Activated CD4-positive, alpha-beta T cell treated with anti-CD3 and anti-CD28 coated beads, Interleukin-2, amount 10 ng/mL, durations not matched to agents 24 days and 14 days (primary cell): Measurements from ENCODE around the gene CMSS1. TPM values are rescaled to one million over a fixed set of nuclear protein-coding genes. Genes with fewer than 3 reads are reported as not detected.

Experiments
- DNase-seq: peaks from one replicate; pipeline ENCODE4 v3.0.0; 2022
- H3K27ac Mint-ChIP-seq: one replicate; pipeline ENCODE4 v1.8.0; 2022; ENCODE audit warnings: mild to moderate bottlenecking, mixed read lengths
- H3K27me3 Mint-ChIP-seq: one replicate; pipeline ENCODE4 v1.8.0; 2022; ENCODE audit warnings: mixed read lengths
- H3K36me3 Mint-ChIP-seq: one replicate; pipeline ENCODE4 v1.8.0; 2022; ENCODE audit warnings: low read depth, mild to moderate bottlenecking, mixed read lengths
- H3K4me1 Mint-ChIP-seq: one replicate; pipeline ENCODE4 v1.8.0; 2021; ENCODE audit warnings: mixed read lengths
- H3K4me3 Mint-ChIP-seq: one replicate; pipeline ENCODE4 v1.8.0; 2022; ENCODE audit warnings: mild to moderate bottlenecking, moderate library complexity, mixed read lengths
- H3K9me3 Mint-ChIP-seq: one replicate; pipeline ENCODE4 v1.8.0; 2021; ENCODE audit warnings: mixed read lengths
- intact Hi-C: fragments of 100-400 bp; cut with micrococcal nuclease; formaldehyde crosslinking; loops from one replicate; pipeline ENCODE4 v1.15.1; 2023
- total RNA-seq: library from RNA; stranded (reverse); gene quantifications from 2 replicates; pipeline ENCODE4 v1.2.3, GENCODE V29; 2022

Gene CMSS1
- total RNA-seq, 1 donor from 2014 or later: 126 TPM

DNA sequence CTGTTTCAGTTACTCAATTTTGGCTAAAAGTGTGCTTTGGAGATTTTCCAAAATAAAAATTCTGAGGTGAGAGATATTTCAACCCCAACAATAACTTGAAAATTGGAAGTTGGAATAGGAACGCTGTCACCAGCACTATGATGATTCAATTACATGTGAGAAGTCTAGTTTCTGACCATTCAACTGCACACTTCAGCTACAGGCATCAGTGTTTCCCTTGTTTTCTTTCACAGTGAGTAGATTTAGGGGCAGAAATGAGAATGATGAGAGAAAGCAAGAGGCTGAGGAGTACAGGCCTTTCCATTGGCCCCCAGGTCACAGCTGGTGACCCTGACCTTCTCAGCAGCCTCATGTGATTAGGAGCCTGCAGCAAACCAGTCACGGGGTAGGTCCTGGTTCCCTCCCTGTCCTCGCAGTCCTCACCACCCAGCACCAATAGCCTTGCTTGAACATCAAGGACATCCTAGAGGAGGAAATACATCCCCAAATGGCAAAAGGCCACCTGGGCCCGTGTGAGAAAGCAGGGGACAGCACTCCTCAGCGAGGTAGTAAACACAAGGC, 306.6 kb downstream of the CMSS1 start:
- H3K9me3 Mint-ChIP-seq: no peaks in the 10 kb centered on the region
- DNase-seq: no peak
- intact Hi-C loops: no loop called here
- no peaks in the 10 kb centered on the region for H3K4me1 Mint-ChIP-seq
- H3K4me3 Mint-ChIP-seq: no peak overlapping the region
- H3K36me3 Mint-ChIP-seq: peaks cover 1% of the 10 kb centered on the region
- no peaks in the 10 kb centered on the region for H3K27me3 Mint-ChIP-seq
- no peak overlapping the region for H3K27ac Mint-ChIP-seq

DNA sequence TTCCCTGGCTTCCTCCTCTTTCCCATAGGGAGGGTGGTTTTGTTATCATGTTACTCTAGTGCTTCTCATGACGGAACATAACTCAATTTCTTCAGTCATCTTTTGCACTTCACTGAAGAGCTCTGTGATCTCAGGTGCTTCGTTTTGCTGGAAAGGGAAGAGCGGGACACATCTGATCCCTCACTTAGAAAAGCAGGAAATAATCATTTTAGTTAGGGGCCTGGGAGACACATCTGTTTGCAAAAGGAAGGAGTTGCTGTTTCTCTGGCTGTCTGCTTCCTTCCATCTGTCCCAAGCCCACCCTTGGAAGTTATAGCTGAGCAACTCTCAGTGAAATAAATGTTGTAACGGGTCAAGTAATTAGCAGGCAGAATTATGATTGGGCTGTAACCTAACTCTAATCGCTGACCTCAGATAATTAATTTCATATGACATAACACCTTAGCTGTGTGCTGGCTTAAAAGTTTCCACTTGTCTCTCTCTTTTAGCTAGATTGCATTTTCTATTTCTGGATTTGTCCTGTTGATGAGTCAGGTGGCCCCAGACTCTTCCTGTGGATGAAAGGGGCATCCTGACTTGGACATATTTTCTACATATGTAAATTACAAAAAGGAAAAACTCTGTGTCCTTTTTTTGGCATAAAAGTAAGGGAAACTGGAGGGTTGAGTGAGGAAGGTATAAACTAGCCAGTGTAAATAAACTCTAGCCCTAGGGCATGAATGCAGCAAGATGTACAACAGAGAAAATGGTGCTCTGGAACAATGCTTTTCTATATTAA, 307.7 kb downstream of the CMSS1 start:
- no peak for DNase-seq
- peaks cover 2% of the 10 kb centered on the region for H3K4me1 Mint-ChIP-seq
- no peak overlapping the region for H3K4me3 Mint-ChIP-seq
- H3K27me3 Mint-ChIP-seq: no peaks in the 10 kb centered on the region
- H3K9me3 Mint-ChIP-seq: no peaks in the 10 kb centered on the region
- H3K36me3 Mint-ChIP-seq: peaks cover 1% of the 10 kb centered on the region
- H3K27ac Mint-ChIP-seq: no peak overlapping the region
- intact Hi-C loops: no loop called here

DNA sequence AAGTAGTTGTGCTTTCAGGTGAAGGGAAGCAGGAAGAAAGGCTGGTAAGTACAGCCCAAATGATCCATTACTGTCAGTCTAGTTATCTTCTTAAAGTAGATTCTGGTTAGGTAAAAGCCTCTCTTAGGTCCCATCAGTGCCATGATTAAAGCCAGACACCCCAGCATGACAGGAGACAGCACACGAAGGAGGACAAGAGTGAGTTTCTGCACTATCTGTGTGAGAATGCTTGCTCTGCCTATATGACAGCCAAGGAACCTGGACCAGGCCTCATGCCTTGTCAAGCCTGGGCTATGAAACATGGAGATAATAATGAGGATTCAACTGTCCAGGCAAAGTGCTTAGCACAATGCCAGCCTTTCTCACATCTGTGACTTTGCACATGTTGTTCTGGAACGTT, 310.1 kb downstream of the CMSS1 start:
- Mint-ChIP-seq H3K9me3 (no peaks in the 10 kb centered on the region), H3K4me1 (peaks cover 2% of the 10 kb centered on the region), H3K27me3 (no peaks in the 10 kb centered on the region), H3K36me3 (peaks cover 2% of the 10 kb centered on the region), H3K4me3 (no peak overlapping the region), H3K27ac (no peak overlapping the region)
- intact Hi-C loops: no loop called here
- DNase-seq: no peak

DNA sequence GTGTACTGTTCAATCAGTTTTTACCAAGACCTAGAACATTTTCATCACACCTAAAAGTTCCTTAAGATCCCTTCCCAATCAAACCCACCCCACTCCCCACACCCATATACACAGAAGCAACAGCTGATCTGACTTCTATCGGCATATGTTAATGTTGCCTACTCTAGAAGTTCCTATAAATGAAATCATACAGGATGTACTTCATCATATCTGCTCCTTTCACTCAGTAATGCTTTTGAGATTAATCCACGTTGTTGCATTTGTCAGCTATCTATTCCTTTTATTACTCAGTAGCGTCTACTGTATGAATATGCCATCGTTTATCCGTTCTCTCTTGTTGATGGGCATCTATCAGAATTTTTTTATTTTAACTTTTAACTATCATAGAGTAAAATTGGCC, 310.9 kb downstream of the CMSS1 start:
- H3K4me1 Mint-ChIP-seq: peaks cover 2% of the 10 kb centered on the region
- H3K36me3 Mint-ChIP-seq: peaks cover 2% of the 10 kb centered on the region
- no peak overlapping the region for H3K4me3 Mint-ChIP-seq
- H3K9me3 Mint-ChIP-seq: no peaks in the 10 kb centered on the region
- DNase-seq: no peak
- H3K27me3 Mint-ChIP-seq: no peaks in the 10 kb centered on the region
- no peak overlapping the region for H3K27ac Mint-ChIP-seq
- intact Hi-C loops: no loop called here

DNA sequence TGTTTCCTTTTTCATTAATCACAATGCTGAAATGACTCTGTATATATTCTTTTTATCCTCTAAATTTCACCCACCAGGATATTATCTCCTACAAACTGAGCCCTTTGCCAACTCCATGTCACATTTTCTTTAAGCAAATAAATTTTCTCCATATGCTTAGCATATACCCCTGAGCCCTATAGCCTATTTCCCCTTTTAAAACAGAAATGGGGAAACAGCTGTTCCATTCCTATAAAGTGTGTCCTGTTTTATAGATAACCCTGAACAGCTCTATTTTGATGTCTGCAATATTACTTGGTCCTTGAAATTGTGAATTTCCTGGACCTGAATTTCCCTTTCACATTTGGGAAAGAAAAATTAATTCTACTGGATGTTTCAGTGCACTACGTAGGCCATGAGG, 312.3 kb downstream of the CMSS1 start:
- no peak overlapping the region for H3K4me3 Mint-ChIP-seq
- intact Hi-C loops: no loop called here
- no peak overlapping the region for H3K27ac Mint-ChIP-seq
- H3K4me1 Mint-ChIP-seq: peaks cover 2% of the 10 kb centered on the region
- H3K36me3 Mint-ChIP-seq: peaks cover 2% of the 10 kb centered on the region
- no peak for DNase-seq
- no peaks in the 10 kb centered on the region for H3K9me3 Mint-ChIP-seq
- H3K27me3 Mint-ChIP-seq: no peaks in the 10 kb centered on the region

DNA sequence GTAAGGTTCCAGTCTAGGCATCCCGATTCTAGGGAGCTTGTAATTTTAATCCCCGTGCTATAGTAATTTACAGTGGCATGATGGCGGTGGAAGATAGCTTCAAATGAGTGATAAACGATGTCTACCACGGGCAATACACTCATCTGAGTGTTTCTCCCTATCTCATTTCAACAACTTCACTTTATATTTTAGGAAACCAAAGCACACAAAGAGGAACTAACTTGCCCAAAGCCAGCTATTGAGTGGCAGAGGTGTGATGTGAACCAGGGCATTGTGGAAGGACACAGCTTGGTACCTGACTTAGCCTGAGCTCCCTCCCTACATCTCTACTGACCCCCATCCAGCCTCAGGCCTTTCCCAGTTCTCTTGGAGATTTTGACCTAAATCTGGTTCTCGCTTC, 313.6 kb downstream of the CMSS1 start:
- H3K4me3 Mint-ChIP-seq: no peak overlapping the region

DNA sequence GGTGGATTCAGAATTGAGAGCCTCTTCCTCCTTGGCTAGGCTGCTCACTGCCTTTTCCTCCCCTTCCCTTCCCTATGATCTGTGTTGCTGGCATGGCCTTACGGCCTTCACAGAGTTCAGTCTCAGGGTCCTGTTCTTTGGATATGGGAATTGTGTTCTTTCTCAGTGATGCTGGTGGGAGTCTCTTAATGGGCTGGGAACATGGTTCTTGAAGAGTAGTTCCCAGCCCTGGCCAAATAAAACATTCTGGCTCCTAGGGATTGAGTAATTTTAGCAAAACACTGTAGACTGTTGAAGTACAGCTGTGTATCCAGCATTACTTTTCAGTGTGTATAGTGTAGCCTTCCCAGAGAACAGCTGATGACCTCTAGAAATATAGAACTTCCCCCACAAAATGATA, 319.3 kb downstream of the CMSS1 start:
- intact Hi-C loops: no loop called here
- no peak for DNase-seq
- peaks cover 3% of the 10 kb centered on the region for H3K4me1 Mint-ChIP-seq
- no peak overlapping the region for H3K27ac Mint-ChIP-seq
- H3K36me3 Mint-ChIP-seq: no peaks in the 10 kb centered on the region
- peaks cover 3% of the 10 kb centered on the region for H3K9me3 Mint-ChIP-seq
- no peaks in the 10 kb centered on the region for H3K27me3 Mint-ChIP-seq
- H3K4me3 Mint-ChIP-seq: no peak overlapping the region

More for the DNA sequence above, 313.6 kb downstream of the CMSS1 start:
- peaks cover 2% of the 10 kb centered on the region for H3K4me1 Mint-ChIP-seq
- H3K36me3 Mint-ChIP-seq: peaks cover 2% of the 10 kb centered on the region
- H3K27ac Mint-ChIP-seq: no peak overlapping the region
- no peaks in the 10 kb centered on the region for H3K9me3 Mint-ChIP-seq
- DNase-seq: no peak
- intact Hi-C loops: no loop called here
- no peaks in the 10 kb centered on the region for H3K27me3 Mint-ChIP-seq

DNA sequence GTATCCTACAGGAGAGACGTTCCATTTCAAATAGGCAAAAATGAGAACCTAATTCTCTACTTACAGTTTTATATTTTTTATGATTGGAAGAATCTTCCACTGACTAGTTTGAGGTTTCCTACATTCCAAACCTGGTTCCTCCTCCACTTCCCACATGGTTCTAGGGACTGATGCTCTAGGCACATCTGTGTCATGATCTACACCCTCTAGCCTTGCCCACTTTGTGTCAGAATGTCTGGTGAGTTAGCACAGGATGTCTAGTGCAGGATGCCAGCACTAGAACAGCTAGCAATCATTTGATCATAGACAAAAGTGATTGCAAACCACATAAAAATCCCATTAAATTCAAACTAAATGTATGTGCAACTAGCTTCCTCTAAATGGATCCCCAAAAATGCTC, 323.3 kb downstream of the CMSS1 start:
- no peak overlapping the region for H3K27ac Mint-ChIP-seq
- no peaks in the 10 kb centered on the region for H3K27me3 Mint-ChIP-seq
- intact Hi-C loops: no loop called here
- no peak for DNase-seq
- no peak overlapping the region for H3K4me3 Mint-ChIP-seq
- H3K4me1 Mint-ChIP-seq: peaks cover 14% of the 10 kb centered on the region
- H3K36me3 Mint-ChIP-seq: peaks cover 23% of the 10 kb centered on the region
- peaks cover 22% of the 10 kb centered on the region for H3K9me3 Mint-ChIP-seq

DNA sequence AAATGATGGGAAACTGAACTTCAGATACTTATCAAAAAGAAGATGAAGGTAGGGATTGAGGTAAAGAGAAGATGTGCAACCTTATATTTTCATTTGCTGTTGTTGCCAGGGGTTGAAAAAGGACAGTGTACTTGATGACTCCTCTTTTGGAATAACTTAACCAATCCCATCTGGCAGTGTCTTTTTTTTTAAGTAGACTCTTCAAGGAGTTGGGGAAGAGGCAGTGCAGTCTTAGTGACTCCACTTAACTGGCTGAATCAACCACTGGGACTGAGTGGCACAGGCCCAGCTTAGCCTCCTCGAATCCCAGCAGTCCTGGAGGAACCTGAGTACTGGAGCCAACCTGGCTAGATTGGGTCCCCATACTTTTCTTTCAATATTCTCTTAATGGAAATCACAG, 323.9 kb downstream of the CMSS1 start:
- peaks cover 25% of the 10 kb centered on the region for H3K36me3 Mint-ChIP-seq
- H3K4me3 Mint-ChIP-seq: no peak overlapping the region
- intact Hi-C loops: no loop called here
- H3K4me1 Mint-ChIP-seq: peaks cover 16% of the 10 kb centered on the region
- DNase-seq: no peak
- H3K27me3 Mint-ChIP-seq: no peaks in the 10 kb centered on the region
- H3K9me3 Mint-ChIP-seq: peaks cover 22% of the 10 kb centered on the region
- no peak overlapping the region for H3K27ac Mint-ChIP-seq

DNA sequence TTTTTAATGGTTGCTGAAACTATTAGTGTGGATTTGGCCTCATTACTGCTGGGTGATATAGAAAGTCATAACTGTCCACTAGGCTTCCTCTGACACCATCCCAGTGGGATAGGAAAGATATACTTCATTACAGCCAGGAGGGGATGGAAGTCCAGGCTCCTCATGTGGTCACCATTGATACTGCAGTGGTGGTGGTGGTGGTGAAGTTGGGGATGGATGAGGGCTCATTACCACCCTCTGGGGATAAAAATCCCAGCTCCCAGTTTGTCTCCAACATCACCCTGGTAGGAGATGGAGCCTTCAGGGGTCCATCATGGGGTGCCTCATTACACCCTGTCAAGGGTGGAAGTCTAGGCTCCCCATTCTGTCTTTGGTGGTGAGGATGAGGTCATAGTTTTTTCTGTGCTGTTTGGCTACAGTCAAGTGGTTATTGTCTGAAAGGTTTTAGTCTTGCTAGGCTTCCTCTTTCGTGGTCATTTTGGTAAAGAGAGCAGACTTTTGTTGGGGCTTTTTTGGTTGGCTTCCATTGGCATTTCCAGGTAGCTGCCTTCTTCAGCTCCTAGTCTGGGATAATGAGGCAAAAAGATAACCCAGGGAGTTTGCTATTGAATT, 326.7 kb downstream of the CMSS1 start:
- Mint-ChIP-seq H3K27ac (no peak overlapping the region), H3K4me3 (no peak overlapping the region), H3K27me3 (no peaks in the 10 kb centered on the region), H3K4me1 (peaks cover 18% of the 10 kb centered on the region), H3K9me3 (peaks cover 22% of the 10 kb centered on the region), H3K36me3 (peaks cover 38% of the 10 kb centered on the region)
- DNase-seq: peak; percentile 72
- intact Hi-C loops: no loop called here

DNA sequence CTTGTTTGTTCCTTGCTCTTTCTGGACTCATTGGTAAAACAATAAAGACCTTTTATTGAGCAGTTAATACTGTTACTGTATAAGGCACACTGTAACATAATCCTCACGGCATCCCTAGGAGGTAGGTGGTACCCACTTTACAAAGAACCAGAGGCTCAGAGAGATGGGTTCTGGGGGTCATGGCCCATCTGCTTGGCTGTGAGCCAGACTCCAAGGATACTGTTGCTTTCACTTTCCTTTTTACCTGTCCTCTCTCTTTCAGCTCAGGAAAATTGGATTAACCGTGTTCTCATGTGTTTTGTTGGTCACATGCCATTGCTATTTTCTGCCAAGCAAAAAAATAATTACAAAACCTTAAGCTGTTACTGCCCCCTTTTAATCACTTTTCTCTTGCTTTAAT, 331.5 kb downstream of the CMSS1 start:
- Mint-ChIP-seq H3K27me3 (no peaks in the 10 kb centered on the region), H3K4me3 (no peak overlapping the region), H3K27ac (no peak overlapping the region)

DNA sequence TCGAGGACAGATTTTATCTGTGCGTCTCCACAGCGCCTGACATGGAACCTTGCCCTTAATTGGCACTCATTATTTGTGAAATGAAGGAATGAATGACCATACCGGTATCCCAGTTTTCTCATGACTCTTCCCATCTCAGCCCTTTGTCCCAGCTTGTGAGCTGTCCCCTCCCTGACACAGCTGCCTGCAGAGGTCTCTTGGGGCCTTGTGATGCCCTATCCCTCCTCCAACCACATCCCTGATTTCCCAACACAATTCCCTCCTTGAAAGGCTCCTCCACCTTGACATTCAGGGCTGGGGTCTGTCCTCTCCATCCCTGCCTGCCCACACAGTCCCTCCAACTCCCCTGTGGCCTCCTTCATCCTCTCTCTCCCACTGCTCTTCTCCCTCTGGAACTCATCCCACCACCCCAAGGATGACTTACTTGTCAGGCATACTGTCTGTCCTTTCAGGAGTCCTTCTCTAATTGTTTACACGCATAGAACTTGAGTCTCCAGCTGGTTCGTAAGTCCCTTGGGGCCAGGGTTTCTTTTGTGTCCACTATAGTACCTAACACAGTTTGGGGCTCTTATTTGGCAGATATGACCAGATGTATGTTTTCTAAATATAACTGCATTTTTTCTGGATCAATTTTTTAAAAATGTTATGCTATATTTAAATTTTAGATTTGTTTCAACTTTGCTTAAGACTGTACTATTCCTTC, 332.2 kb downstream of the CMSS1 start:
- Mint-ChIP-seq H3K4me1 (peaks cover 8% of the 10 kb centered on the region), H3K27ac (peak overlapping the region; percentile 0), H3K4me3 (no peak overlapping the region), H3K9me3 (peaks cover 9% of the 10 kb centered on the region), H3K27me3 (no peaks in the 10 kb centered on the region), H3K36me3 (peaks cover 52% of the 10 kb centered on the region)
- intact Hi-C loops: no loop called here
- DNase-seq: no peak

More for the DNA sequence above, 331.5 kb downstream of the CMSS1 start:
- DNase-seq: no peak
- Mint-ChIP-seq H3K9me3 (peaks cover 11% of the 10 kb centered on the region), H3K4me1 (peaks cover 15% of the 10 kb centered on the region), H3K36me3 (peaks cover 53% of the 10 kb centered on the region)
- intact Hi-C loops: no loop called here

DNA sequence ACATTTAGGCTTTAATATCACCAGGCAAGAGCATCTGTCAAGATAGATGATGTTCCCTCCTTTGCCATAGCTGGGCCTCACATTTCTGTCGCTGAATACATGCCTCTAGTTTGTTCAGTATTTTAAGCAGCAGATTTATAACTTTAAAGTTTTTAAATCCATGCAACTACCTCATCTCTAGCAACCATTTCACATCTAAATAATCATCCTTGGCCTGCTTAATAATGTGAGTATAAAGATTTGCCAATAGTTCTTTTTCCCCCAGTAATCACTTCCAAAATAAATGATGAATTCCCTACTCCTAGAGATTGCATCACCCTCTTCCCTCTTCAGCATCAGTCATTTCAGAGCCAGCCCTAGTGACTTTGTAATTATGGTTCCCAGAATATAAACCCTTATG, 332.8 kb downstream of the CMSS1 start:
- H3K9me3 Mint-ChIP-seq: peaks cover 15% of the 10 kb centered on the region
- intact Hi-C loops: no loop called here
- no peak overlapping the region for H3K27ac Mint-ChIP-seq
- H3K4me3 Mint-ChIP-seq: no peak overlapping the region
- peaks cover 56% of the 10 kb centered on the region for H3K36me3 Mint-ChIP-seq
- no peaks in the 10 kb centered on the region for H3K27me3 Mint-ChIP-seq
- DNase-seq: no peak
- H3K4me1 Mint-ChIP-seq: peaks cover 8% of the 10 kb centered on the region
